ENCODE measurements around the gene SLC3A2.
"Not testable (repeated sequence)": the region's sequence is repeated elsewhere in the genome, so short reads cannot be mapped to it uniquely, and the experiment has no call there.

Gene SLC3A2

DNA sequence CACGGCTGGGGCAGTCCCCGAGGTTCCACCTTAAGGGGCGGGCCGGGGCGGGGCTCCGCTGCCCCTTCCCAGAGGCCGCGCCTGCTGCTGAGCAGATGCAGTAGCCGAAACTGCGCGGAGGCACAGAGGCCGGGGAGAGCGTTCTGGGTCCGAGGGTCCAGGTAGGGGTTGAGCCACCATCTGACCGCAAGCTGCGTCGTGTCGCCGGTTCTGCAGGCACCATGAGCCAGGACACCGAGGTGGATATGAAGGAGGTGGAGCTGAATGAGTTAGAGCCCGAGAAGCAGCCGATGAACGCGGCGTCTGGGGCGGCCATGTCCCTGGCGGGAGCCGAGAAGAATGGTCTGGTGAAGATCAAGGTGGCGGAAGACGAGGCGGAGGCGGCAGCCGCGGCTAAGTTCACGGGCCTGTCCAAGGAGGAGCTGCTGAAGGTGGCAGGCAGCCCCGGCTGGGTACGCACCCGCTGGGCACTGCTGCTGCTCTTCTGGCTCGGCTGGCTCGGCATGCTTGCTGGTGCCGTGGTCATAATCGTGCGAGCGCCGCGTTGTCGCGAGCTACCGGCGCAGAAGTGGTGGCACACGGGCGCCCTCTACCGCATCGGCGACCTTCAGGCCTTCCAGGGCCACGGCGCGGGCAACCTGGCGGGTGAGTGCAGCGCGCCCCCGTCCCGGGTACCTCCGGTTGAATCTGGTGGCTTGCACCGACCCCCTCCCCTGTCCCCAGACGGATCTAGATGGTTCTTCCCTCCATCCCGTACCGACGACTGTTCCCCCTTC, at the start of gene SLC3A2:
Gene SLC3A2 (plus strand): TSS at position 94 of the 776 bp plus-strand sequence. CDS start 128 bp downstream, at position 222.
- DNase-seq: peak; percentile 87

DNA sequence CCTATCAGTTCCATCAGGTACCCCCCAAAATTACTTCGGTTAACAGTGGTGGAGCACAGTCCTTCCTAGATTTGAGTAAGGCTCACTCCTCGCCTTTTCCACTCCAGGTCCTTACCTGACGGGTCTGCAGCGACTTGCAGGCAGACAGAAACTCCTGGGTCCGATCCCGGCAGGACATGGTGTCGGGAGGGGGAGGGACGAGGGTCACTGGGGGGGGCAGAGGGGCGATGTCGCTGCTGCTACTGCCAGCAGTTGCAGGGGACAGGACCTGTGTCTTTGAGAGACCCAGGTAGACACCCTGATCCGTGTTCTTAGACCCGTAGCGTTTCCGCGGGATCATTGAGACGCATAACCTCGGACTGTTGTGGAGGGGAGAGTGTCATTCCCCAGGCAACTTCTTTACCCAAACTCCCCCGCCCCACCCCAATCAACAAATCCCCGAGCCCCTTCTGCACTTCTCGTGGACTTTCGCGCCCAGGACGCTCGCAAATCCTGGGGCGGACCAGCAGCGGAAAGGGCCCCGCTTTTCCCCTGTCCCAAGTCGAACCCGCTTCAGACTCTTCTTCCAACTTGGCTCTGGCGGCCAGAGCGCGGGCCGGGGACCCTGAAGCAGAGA, 49.7 kb upstream of the SLC3A2 start:
- DNase-seq: no peak

DNA sequence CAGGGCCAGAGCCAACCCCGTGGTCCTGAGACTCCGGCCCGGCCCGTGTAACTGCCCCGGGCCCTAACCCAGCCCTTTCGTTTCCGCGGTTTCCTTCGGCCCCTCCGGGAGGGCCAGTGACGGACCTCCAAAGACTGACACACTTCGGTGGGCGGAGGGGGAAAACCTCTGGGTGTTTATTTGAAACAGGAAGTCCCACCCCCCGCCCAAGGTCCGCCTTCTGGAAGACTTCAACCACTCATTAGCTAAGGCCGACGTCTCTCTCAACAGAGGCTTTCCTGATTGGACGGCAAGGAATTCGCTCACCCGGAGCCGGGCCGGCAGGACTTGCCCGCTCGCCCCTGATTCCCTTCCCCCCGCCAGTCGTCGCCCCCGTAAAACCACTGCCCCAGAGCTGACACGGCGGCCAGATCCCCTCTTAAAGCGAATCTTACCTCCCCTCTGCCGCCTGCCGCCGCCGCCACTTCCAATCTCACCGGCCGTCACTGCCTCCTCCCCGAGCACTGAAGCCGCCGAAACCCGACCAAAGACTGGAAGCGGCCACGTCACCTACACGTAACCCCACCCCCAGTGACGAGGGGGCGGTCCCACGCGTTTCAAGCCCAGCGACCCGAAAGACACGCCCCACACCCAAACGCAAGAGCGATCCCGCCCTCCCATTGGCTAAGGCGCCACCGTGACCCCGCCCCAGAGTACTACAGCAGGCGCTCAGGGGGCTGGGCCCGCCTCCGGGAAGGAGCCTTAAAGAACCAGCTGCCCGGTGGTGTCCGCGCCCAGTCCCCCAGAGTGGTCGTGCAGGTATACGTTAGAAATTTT, 49.0 kb upstream of the SLC3A2 start, which contains the start of gene STX5:
Gene STX5 (minus strand): TSS at position 532 of the 816 bp plus-strand sequence. CDS start 808 bp downstream, outside the sequence.
- peak; percentile 98 for DNase-seq

- no peak for DNase-seq
These were observed 48.1 kb upstream of the SLC3A2 start, which contains the start of gene TEX54 for GRCh38 chr11:62832336-62833234. Gene TEX54, minus strand, starts transcription at chr11:62832841.

DNA sequence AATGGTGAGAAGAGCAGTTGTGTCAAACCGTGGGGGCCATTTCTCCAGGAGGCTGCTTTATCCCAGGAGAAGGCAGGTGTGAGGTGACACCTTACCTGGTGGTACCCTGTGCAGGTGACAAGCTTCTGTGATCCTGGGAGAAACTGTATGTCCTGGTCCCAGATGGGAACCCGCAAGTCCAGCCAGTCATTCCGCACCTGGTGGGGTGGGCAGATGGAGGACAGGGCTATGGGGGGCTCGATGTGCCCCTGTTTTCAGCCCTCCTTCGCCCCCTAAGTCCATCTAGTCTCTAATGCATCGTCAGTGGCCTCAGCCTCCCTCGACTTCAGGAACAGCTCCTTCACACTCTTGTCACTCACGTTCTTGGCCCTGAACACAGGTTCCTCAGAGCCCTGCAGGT, 45.4 kb upstream of the SLC3A2 start:
- no peak for DNase-seq

DNA sequence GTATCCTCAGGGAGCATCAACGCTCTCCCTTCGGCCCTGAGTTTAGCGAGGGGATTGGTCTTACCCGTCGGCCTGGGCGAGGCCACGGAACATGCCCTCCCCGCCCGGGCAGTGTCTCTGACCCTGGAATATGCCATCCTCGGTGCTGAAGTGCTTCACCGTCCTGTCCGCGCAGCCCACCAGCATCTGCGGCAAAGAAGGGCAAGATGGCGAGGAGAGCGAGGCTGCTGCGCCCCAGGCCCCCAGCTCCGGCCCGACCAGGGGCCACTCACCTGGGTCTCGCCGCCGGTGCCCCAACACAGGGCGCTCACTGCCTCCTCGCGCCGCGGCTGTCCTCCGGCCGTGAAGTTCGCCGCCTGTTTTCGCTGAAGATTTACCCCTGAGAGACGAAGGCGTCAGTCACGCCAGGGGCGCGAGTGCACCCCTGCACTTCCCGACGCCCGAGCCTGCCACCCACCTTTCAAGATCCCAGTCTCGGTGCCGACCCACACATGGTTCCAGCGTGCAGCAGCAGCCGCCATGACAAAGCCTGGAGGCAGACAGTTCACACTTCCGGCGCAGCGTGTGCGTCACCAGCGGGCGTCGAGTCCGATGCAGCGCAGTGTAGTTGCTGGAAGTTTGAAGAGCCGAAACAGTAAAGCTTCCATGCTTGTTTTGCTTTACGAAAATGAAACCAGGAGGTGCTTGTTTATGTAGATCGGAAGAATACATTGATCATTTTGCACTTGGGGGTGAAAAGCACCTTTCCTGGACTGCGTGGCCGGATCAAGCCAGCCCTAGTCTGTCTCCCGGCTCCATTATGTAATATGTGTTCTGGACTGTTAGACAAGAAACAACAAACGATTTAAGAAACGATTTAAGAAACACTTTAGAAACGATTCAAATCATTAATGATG, 41.4 kb upstream of the SLC3A2 start, which contains the start of gene WDR74:
Gene WDR74 (minus strand): TSS at position 541 of the 896 bp plus-strand sequence. CDS start 20 bp downstream, at position 521.
- peak; percentile 85 for DNase-seq

GRCh38 chr11:62840721-62841360, 39.9 kb upstream of the SLC3A2 start:
- DNase-seq: not testable (repeated sequence)

- peak; percentile 99 for DNase-seq
These were observed 39.1 kb upstream of the SLC3A2 start for GRCh38 chr11:62841361-62842170.

- peak; percentile 54 for DNase-seq
These were observed 38.4 kb upstream of the SLC3A2 start for GRCh38 chr11:62842171-62842741.

DNA sequence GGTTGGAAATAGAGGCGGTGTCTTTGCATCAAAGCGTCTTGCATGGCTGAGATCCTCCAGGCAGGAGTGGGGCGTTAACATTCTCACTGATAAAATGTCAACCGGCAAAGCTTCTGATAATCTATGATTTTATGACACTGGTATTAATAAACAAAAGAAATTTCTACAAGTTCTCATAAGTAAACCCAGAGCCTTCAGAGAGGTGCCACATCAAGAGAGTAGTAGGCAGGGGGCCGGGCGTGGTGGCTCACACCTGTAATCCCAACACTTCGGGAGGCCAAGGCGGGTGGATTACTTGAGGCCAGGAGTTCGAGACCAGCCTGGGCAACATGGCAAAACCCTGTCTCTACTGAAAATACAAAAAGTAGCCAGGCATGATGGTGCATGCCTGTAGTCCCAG, 37.8 kb upstream of the SLC3A2 start:
- not testable (repeated sequence) for DNase-seq

DNA sequence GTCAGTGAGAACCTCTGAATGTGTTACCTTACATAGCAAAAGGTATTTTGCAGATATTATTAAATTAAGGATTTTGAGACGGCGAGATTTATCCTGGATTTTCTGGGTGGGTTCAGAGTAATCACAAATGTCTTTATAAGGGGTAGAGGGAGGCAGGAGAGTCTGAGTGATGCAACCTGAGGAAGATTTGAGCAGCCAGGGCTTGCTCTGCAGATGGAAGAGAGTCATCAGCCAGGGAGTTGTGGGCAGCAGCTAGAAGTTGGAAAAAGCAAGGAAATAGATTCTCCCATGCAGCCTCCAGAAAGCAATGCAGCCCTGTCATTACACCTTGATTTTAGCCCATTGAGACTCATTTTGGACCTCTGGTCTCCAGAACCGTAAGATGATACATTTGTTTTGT, 37.2 kb upstream of the SLC3A2 start:
- DNase-seq: no peak

DNA sequence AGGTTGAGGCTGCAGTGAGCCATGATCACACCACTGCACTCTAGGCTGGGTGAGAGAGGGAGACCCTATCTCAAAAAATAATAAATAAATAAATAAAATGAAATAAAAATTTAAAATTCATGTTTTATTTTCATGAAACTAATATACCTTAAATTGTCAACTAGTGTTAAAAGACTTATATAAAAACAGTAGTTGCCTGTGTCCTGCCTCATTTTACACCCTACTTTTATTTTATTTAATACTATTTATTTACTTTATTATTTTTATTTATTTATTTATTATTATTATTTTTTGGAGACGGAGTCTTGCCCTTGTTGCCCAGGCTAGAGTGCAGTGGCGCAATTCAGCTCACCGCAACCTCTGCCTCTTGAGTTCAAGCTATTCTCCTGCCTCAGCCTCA, 36.5 kb upstream of the SLC3A2 start:
- DNase-seq: no peak

GRCh38 chr11:62846177-62846576, 34.5 kb upstream of the SLC3A2 start:
- no peak for DNase-seq

DNA sequence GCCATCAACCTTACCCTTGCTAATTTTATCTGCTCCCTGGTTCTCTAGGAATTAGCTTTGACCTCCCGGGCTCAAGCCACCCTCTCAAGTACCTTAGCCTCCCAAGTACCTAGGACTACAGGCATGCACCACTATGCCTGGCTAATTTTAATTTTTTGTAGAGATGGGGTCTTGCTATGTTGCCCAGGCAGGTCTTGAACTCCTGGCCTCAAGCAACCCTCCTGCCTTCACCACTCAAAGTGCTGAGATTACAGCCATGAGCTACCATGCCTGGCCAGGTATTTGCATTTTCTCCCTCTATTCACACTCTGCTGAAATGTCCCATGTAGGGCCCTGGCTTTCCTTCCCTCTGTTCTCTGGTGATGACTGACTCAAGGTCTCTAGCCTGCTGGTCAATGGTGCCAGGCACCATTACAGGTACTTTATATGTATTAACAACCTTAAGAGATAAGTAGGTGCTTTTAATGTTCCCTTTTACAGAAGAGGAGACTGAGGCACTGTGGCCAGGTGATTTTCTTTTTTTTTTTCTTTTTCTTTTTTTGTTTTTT, 32.9 kb upstream of the SLC3A2 start:
- no peak for DNase-seq

- DNase-seq: no peak
These were observed 29.5 kb upstream of the SLC3A2 start for GRCh38 chr11:62850911-62851806.

DNA sequence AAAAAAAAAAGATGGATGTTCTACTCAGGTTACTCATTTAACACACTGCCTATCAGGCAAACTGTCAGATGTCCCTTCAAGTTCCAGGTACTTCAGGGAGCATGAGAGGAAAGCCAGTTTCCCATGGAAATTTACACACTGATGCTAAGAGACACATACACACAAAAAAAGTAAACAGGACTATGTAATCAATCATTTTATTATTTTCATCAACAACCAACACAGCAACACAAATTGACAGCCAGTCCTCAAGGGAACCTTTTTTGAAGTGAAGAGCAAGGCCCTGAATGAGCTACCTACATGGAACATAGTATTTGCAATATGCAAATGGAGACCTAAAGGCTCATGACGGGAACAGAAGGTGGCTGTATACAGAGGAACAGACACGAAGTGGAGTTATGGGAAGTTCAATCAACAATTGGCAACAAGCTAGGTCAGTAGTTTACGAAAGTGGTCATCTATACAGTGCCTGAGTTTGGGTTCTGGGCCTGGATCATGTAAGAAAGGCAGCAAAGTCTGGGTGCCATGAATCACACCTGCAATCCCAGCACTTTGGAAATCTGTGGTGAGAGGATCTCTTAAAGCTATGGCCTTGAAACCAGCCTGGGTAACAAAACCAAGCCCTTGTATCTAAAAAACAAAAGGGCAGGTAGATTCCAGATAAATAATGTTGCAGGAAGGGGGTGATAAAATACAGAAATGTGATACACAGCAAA, 28.7 kb upstream of the SLC3A2 start:
- no peak for DNase-seq

GRCh38 chr11:62852523-62853188, 28.0 kb upstream of the SLC3A2 start:
- DNase-seq: no peak
